Fibroblast of skin of right quadriceps (primary cell): ENCODE results near the gene MLN.

Experiments
- DNase-seq: peaks from one replicate; pipeline ENCODE4 v3.0.0-alpha.2; 2013

The MLN gene

DNA sequence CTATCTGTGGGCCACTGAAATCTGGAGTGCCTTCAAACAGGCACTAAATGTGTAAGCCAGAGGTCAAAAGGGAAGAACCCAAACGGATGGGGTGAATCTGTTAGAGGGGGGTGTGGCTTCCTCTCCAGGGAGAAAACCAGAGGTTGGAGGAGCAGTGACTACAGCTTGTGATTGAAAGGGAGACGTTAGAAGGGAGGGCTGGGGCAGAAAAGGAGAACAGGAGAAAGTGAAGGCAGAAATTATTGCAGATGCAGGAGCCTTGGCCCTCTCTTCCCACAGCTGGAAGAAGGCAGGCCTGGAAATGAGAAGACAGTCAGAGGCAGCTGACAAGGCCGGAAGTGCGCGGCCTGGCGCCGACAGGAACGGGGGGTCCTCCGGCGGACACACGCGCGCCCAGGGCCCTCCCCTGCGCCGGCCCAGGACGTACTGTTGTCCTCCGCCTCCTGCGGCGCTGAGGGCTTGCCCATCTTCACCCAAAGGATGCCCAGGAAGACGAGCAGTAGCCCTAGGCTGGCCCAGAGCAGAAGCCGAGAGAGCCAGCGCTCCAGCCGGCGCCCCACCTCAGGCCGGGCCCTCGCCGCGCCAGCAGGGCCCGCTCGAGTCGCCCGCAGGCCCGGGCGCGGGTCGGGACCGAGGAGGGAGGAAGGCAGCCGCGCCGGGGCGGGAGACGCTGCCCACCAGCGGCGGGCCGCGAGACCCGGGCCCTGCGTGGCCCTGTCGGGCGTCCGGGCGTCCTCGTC lies 15.7 kb downstream of the MLN start:
- DNase-seq, result peak; percentile 70

DNA sequence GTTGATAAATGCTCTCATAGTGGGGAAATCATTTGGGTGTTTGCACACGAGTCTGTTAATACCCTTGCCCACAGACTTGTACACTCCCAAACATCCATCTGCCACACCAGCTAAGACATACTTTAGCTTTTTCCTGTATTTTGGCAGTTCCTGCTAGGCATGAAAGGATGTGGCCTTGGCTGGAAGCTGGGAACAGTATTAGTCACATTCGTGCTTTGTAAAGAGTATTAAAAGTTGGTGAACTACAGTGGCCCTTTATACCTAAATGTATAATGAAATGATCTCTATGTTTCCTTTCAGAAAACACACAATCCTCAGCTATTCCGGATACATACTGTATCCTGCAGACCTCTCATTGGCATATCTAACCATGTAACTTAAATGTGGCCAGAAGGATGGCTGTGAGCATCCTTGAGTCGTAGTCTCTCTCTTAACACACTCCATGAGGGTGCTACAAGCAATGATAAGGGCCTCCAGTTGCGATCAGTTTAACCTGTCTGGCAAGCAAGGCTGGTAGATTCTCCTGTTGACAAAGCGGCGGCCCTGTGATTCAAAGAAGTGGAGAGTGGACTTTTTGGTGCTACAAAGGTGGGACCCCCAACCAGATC lies 16.4 kb downstream of the MLN start:
- peak; percentile 33 for DNase-seq

DNA sequence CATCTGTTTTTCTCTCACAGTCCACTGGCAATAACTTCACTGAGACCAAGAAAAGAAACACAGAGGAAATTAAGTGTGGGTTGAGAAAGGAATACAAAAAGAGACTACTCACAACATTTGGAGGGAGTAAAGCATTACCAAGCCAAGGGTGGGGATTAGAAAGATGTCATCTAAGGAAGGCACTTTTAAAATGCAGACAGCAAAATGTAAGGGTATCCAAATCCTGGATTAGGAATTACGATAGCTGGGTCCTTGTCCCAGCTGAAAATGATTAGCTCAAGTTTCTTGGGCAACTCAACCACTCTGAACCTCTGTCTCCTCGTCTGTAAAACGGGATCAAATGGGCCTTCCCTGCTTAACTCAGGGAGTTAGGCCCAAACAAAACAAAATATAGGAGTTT lies 17.1 kb downstream of the MLN start:
- no peak for DNase-seq

DNA sequence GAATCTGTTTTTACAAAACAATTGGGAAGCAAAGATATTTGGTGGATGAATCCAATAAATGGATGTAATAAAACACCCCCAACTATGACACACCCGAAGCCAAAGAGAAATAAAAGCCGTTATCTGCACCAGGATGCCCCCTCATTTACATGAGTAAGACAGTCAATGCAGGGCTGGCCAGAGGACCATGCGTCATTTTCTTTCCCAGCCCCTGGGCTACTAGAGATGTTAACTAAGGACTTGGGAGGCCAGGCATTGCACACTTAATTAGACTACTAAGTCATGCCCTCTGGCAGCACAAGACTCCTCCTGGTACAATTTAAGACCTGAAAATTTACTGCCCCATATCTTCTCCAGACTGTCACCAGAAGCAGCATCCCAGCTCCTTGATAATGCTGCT lies 18.0 kb downstream of the MLN start:
- peak; percentile 61 for DNase-seq

DNA sequence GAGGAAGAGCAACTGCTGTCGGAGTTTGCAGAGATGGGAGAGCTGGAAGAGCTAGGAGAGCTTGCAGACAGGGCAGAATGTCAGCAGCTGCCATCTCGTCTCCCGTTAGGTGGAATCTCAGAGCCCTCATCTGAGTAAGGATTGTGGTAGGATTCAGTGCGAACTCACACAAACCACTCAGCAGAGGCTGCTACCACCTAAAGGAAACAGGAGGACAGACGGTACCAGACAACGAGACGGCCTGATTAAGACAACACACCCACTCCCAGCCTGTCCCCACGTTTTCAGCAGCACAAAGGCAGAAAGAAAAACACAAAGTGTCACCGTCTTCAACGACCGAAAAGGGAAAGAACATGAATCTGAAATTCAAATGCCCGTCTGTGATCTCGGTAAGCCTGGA lies 19.0 kb downstream of the MLN start:
- DNase-seq, result no peak

DNA sequence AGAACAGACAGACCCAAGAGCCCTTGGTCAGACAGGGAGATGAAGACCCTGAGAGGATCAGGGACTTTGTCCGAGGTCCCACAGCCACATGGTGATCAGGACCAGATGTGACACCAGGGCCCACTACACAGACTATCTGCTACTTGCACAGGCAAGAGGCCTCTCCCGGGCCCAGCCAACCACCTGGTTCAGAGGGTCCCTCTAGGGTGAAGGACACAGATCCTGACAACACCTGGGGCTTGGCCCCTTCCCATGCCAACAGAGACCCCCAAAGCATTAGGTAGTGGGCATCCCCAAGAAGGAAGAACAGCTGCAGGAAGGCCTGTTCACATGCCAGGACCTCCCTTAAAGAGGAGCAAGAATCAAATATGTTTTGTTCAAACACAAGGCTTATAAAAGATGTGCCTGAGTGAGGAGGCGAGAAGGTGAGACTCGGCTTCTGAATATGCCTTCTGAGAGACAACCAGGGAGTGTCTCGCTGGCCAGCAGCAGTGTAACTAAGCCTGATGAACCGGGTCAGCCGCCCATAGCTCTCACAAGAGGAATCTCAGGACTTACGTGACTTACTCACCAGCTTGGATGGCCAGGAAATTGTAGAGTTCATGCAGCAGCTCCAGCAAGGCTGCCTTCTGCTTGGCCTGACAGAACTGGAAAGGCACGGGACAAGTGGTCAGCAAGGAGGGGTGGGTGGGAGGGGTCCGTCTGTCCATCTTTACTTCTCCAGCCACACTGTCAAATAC lies 19.9 kb downstream of the MLN start:
- no peak for DNase-seq

DNA sequence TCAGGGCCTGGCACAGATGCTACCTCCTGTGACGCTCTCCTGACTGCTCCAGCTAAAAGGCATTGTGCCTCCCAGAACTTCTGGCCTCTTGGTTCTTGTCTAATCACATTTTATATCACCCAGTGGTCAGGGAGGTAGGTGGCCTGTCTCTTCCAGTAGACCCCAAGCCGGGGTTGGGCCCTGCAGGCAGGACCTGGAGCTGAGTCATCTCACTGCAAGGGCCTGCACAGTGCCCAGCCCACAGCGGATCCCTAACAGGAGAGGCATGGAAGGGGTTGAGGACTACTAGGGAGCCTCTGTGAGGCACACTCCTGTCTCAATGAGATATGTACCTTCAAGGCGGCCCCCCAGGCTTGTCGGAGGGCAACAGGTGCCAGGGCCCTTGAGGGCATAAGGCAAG lies 21.2 kb downstream of the MLN start:
- DNase-seq, result no peak

DNA sequence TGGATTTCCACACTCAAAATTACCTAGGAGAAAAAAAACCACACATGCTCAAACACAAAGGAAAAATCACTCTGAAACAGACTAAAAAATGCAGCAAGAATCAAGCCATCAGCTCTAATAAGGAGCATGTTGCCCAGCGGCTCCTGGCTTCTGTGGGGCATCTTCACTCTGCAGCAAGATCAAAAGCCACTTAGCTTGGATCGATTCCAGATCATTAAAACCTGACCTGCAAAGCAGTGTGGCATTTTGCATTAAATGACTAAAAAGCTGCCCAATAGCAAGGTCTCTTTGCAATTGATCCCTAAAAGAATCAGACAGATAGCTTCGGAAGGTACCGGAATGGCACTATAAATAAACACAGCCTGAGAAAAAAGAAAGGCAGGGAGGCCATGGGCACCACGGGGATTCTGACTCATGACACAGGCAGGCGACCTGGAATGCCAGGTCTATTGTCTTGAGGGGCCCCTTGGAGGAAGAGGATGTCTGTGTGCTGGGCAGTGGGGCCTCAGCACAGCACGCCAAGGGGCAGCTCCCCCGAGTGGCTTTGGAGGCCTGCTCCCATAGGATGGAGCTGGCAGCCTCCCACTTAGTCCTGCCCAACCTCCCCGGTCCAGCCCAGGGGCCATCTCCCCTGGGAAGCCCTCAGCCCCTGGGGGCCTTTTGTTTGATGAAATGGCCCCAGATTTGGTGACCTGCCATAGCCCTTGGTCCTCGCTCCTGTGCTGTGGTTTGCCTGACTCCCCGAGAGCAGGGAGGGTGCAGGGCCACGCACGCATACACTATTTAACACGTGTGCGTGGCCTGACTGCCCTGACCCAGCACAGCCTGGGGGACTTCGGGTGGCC lies 22.4 kb downstream of the MLN start:
- DNase-seq, result peak; percentile 38

DNA sequence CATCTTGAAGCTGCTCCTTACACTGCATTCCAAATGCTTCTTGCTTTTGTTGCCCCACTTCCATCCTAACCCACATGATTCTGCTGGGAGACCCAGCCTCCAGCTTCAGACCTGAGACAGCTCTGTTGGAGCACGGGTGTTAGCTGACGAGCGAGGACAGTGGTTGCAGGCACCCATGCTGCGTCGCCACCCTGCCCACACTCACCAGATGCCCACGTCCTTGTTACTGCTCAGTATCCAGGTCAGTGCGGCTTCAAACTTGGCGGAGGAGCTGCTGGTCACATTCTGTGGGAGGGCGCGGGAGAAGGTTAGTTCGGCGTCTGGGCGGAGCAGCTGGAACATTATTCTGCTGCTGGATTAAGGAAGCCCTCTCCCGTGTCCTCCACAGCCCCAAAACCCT lies 23.9 kb downstream of the MLN start:
- DNase-seq, result no peak

DNA sequence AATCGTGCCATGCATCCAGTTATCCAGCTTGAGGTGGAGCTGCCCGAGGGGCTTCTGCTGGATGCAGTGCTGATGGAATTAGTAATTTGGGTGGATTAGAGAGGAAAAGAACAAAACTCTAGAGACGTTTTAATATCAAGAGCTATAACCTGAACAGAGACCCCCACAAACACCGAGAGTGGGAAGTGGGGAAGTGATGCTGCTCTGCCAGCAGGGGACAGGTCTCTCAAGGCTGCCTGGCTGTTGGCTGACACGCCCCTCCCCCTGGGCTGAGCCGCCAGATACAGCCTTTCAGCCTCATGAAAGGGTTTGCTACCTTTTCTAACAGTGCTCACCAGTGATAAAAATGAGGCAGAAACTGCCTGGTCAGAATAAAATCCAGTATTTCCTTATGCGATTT lies 24.5 kb downstream of the MLN start:
- DNase-seq, result no peak

DNA sequence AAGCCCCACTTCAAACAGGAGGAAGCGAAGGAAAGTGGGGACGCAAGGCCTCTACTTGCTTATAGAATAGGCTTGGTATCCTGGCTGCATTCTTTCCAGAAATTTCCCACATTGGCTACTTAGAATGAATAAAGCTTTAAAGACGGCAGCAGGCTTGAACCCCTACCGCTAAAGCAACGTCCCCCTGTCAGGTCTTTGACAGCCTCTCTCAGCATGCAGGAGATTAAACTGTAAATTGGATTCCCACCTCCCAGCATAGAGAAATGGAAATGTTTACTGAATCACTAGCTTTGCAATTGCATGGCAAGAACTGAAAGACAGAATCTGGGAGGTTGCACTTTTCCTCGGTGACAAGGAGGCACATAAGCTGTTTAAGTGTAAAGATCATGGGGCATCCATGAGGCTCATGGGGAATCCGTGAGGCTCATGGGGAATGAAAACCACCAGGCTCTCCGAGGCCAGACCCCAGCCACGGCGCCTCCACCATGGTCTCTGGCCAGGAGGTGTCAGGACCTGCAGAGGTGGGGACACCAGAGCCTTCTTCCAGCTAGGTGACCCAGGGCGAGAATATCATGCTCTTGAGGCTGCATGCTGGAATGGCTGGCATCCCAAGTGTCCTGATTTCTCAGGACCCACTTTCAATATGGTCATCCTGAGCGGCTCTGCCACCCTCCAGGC lies 25.2 kb downstream of the MLN start:
- no peak for DNase-seq

DNA sequence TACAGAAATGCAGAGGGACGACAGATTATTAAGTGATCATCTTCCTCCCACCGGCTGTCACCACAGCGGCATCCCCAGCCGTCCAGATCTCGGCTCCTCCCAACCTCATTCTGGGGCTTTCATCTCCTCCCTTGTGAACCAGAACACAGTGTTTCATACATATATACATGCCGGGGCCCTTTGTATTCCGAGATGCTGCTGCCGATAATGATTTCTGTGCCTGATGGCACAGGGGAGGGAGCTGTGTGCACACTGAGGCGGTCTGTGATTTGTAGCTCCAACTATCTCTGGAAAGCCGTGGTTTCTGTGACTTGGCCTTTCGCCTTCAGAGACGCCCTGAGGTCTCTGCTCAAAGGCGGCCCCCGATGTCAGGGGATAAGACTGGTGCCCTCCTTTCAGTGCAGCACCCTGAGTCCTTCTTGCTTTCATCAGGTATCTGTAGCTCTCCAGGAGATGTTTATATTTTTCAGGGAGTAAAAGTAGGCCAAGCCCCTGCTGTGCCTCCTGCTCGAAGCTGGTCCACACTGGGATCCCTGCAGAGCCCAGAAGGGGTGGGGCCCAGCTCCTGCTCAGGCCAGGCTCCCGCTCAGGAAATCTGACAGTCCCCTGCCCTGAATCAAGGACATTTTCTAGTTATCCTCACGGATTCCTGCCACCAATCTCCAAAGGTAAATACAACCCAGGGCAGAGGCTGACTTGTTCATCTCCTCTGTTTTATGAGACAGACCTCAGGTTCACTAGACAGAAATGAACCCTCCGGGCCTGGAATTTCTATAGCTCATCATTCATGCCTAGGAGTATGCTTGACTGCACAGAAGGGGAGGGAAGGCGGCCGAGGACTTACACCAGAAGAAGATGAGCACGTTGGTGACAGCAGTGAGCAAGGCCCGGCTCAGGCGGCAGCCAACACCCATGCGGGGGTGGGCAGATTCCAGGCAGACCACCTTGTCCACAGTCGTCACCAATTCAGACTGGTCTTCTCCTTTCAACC lies 26.1 kb downstream of the MLN start:
- no peak for DNase-seq

DNA sequence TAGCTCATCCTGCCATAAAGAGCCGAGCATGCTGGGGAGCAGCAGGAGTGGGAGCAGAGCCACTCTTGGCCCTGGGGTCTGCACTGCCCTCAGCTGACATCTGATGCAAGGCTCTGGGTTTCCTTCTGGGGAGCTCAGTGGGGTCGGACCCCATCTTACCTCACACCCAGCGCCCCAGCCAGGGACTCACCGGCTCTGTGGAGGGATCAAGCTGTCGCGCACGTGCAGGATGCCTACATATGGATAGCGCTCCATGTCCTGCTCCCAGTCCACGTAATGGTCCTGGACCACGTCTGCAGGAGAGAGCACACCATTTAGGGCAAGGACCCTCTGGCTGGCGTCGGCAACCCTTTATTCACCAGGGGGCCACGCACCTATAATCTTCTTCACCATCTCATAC lies 27.0 kb downstream of the MLN start:
- DNase-seq, result no peak

DNA sequence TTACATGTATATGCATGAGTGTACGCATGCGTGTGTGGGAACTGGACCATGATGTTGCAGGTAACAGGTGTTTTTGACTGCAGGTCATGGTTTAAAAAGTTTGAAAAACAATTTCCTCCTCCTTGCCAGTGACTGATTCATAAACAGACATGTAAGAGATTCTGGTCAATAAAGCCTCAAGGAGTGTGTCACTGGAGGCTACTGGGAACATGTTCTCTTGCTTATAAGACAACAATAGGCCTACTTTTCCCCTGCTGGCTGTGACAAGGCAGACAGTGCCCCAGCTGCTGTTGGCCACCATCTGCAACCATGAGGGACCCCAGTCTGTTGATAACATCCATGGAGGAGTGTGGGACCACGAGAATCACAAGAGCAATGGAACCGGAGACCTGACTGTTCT lies 27.6 kb downstream of the MLN start:
- DNase-seq, result no peak

DNA sequence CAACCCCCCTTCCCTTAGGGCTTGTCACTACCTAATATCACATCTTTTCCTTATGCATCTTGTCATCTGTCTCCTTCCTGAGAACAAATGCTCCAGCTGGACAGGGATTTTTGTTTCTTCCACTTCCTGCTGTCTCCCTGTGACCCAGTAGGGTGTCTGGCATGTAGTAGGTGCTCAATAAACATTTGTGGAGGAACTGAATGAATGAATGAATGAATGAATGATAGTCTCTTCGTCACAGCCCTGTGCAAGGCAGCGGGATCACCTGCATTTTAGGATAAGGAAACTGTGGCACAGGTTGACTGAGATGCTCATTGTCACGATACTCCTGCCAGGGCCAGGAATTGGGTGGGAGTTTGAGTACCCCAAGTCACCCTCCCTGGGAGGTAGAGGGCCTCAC lies 29.0 kb downstream of the MLN start:
- no peak for DNase-seq

DNA sequence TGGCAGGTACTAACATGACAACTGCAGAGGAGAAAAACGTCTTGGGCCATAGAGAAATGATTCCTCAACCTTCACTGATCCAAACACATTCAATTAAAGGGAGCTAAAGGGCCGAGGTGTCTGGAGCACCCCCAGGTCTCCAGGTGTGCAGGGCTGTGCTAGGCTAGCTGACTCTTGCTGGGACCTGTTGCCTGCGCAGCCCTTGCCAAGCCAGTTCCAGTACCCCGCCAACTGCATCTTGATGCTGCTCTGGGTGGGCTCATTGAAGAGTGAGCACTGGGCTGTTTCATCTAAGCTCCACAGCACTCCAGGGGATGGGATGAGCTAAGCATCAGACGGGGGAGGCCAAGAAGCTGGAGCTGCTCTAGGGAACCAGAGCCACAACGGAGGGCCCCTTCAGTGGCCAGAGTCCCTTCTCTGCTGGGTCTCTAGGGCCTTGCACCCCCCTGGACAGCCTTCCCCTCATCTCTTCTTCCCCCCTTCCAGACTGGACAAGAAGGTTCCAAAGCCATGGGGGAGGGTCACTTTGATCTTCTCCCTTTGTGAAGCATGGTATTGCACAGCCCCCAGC lies 30.8 kb downstream of the MLN start:
- DNase-seq, result no peak

DNA sequence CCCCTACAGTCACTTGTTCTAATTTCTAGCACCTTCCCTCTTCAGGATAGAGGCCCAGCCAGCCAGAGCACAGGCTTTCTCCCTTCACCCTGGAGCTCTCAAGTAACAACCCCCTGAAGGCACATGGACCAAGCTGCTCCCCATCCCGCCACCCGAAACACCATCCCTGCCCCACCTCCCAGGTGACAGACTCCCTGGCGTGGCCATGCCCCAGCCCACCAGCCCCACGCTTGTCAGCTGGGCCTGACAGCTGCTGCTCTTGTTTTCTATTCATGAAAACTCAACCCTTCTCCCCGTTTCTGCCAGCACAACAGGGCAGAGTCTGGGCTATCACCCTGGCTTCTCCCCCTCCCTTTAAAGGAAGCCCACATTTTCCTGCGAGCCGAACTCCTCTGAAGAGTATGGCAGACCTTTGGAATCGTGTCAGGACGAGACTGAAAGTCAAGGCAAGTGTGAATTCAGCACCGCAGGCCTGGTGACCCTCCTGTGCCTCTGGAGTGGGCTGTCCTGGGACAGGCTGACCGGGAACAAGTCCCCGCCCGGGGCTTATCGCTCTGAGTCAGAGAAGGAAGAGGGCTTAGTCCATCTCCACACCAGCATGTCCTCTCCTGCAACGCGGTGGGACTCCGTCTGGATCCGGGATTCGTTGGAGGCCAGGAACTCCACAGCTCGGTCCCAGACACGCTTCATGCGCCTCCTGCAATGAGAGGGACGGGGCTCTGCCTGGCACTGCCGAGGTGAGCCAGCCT lies 31.5 kb downstream of the MLN start:
- no peak for DNase-seq

DNA sequence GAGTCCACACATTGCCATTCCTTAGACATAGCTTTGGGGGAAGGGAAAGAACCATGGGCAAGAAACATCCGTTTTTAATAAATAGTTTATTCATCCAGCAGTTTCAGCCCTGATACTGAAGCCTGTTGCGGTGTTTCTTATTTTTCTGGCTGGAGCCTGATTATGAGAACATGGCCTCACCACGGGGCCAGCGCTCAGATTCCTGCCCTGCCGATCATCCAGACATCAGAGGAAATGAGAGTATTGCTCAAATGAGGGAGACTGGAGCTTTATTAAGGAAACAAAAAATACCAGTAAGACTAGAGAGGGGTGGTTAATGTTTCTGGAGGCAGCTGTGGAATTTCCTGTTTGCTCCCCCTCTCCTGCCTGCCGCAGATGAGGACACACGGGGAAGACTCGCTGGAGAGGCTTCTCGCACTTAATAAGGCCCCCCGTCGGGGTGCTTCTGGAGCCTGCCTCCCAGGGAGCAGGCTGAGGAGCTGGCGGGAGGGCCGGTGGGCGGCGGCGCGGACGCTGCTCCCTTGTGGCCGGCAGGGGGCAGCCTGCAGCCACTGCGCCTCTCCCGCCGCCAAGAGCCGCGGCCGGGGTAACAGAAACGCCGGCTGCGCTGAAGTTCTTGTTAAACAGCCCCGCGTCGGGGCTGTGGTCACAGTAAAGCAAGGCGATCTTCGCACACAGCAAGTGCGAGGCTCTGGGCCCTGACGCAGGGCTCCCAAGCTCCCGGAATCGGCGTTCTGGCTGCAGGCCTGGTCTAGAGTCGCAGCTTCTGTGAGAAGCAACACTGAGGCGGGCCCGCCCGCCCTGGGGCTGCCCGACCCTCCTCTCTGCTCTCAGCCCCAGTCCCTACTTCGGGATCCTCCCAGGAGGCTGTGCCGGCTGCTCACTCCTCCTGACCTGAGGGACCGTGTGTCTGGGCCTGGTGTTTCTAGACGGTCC lies 32.4 kb downstream of the MLN start:
- peak; percentile 100 for DNase-seq

DNA sequence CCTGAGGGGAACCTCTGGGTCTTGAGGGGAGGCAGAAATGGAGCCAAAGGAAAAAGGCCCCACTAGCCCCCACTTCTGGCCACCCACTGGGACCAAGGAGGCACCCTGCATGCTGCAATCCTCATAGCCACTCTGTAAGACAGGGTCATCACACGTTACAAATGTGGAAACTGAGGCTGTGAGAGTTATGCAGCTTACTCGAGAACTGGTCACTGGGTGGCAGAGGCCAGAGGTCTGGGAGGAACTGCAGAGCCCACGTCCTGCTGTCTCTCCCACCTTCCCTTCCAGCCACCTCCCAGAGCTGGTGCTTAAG lies 33.0 kb downstream of the MLN start:
- DNase-seq, result no peak
